NOMO-1 treated with dmso at 0.1 percent for 144 hours (cell line): ENCODE results near the gene AFAP1.

Source experiments
- DNase-seq: peaks from one replicate; lab custom pipeline; 2025; ENCODE audit not compliant: unreplicated experiment; lab: John Stamatoyannopoulos, UW

AFAP1 gene

GRCh38 chr4:7939377-7940108 lies at the start of gene AFAP1:
Gene AFAP1, minus strand, starts transcription at chr4:7939861. Its CDS starts 67,783 bp downstream, at chr4:7872078.
- DNase-seq, result no peak

GRCh38 chr4:7988437-7988836 lies 48.8 kb upstream of the AFAP1 start:
- no peak for DNase-seq

GRCh38 chr4:7987148-7987989 lies 47.7 kb upstream of the AFAP1 start:
- DNase-seq, result no peak

GRCh38 chr4:7985891-7986441 lies 46.3 kb upstream of the AFAP1 start:
- no peak for DNase-seq

DNA sequence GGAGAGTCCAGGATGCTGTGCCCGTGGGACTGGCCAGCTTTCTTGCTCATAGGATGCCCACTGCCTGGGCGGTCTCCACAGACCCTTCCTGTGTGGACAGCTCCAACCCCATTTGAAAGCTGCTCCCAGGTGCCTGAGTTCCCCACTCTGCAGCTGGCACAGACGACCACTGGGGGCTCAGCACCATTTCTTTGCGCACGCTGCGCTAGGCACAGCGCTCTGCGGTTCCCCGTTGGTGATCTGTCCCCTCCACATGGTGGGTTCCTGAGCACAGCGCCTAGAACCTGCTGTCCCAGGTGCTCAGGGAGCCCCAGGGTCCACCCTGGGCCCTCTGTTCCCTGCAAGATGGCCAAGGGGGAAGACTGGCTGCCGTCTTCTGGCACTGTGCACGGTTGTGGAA lies 45.4 kb upstream of the AFAP1 start:
- DNase-seq, result no peak

DNA sequence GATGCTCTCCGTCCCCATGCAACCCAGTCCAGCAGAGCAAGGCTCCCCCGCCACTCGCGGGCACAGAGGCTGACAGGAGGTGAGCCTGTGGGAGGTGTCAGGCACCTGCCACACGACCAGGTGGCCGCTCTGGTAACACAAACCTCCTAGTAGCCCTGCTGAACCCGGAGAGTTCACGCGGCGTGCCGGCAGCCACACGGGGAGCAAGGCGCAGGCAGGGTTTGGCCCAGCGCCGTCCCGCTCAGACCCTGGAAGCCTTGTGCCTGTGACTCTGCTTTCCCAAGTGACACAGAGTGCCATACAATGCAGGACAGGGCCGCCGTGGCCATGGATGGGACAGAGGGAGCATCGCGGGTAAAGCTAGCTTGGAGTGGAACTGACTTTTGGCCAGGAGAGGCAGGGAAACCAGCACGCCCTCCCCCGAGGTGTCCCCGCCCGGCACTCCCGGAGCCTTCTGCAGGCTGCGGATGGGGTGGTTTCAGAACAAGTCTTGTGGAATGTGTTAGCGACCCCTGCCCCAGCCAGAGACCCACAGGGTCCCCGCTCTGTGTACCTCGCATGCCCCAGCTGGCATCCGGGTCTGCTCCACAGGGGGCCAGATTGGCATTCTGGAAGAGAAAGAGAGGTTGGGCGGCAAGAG lies 44.7 kb upstream of the AFAP1 start:
- DNase-seq, result no peak

DNA sequence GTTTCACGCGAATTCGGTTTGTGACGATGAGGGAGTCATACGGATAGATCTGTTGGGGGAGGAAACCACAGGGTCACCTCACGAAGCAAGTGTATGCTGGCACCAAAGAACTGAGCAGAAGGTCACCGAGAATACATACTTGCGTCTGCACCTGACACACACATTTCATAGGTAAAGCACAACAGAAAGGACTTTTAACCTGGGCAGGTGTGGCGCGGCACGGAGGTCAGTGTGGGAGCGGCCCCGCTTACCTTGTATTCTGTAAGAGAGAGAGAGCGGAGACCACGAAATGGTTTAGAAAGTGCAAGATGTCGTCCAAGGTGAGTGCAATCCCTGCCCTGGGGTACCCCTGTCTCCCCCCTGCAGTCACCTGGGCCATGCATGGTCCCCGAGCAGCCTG lies 43.6 kb upstream of the AFAP1 start:
- DNase-seq, result no peak

DNA sequence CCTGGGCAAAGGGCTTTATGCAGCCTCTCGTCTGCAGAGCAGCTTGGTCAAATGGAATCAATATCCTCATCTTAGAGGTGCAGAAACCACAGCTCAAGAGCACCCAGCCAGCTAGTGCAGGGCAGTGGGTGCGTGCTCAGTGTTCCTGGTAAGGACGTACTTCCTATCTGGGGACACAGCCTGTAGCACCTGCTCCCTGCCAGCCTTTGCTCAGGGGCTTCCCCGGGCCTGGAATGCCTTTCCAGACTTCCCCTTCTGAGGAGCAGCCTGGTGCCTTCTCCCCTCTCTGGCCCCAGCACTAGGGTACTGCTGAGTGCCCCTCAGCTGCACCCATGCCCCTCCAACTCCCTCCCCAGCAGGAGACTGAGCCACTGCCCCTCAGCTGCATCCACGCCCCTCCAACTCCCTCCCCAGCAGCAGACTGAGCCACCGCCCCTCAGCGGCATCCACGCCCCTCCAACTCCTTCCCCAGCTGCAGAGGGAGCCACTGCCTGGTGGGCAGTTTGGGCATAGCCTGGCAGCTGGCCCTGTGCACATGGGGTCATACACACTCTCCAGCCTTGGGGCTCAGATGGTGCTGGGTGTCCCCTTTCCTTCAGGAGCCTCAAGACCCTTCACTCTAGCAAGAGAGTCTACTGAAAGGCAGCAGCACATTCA lies 42.2 kb upstream of the AFAP1 start:
- no peak for DNase-seq

- no peak for DNase-seq
Measured at GRCh38 chr4:7980036-7980435, 40.4 kb upstream of the AFAP1 start.

DNA sequence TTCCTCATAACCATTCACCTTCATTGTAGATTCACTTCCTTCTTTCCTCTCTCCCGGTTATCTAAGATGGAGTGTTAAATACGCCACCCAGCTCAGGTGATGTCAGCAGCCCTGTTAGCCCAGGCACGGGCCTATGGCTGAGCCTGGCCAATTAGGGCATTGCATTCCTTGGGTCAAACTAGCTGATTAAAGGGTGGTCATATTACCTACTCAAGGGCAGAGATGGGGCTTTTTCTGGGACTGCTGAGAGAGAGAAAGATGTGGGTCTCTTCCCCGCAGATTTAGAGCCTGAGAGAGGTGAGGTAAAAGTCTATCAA lies 39.9 kb upstream of the AFAP1 start:
- DNase-seq, result no peak

DNA sequence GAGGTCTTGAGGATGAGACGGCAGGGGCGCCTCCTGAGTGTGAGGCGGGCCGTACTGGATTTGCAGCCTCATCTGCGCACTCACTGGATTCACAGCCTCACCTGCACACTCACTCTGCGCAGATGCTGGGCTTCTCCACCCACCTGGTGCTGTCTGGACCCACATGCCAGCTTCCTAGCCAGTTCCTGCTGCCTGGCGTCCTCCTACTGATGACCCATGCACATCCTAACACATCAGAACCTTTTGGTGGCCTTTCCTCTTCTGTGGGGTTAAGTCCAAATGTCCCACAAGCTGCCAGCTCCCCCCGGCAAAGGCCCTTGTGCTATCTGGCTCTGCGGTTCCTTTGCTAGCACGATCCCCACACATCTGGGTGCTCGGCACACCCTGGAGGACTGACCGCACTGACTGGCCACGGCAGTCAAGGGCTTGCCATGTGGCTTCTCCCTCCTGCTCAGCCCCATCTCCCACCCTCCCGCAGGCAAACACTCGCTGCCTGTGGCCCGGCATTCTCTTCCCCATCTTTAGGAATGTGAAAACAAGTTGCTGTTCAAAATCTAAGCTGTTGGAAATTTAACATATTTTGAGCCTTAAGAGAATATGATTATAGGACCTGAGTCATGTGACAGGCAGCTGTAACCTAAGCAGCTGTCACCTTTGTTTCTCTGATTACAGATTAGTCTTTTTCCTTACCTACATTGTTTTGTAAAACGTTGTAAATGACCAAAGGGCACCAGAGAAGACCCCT lies 39.4 kb upstream of the AFAP1 start:
- DNase-seq, result no peak

GRCh38 chr4:7978489-7978888 lies 38.8 kb upstream of the AFAP1 start:
- DNase-seq, result no peak

GRCh38 chr4:7976634-7977033 lies 37.0 kb upstream of the AFAP1 start:
- DNase-seq, result no peak

DNA sequence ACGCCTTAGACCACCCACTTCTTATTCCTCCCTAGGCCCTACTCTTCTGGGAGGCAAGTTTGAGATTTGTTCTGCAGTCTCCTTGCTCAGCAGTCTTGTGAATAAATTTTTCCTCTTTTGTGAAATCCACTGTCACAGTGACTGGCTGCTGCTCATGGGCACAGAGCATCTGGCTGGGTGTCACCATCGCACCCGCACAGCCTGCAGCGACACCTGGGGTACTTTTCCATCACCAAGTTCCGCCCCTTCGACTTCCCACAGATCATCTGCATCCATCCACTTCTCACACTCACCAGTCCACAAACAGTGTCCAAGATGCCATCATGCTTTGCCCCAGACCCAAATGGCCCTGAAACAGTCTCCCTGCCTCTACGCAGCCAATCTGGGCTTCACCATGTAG lies 36.4 kb upstream of the AFAP1 start:
- no peak for DNase-seq

DNA sequence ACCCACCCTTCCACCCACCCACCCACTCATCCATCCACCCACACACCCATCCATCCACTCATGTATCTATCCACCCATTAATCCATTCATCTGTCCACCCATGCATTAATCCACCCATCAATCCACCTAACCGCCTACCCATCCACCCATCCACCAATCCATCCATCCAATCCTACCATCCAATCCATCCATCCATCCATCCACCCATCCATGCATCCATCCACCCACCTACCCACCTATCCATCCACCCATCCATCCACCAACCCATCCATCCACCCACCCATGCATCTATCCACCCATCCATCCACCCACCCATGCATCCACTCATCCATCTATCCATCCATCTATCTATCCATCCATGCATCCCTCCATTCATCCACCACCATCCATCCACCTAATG lies 34.8 kb upstream of the AFAP1 start:
- no peak for DNase-seq

DNA sequence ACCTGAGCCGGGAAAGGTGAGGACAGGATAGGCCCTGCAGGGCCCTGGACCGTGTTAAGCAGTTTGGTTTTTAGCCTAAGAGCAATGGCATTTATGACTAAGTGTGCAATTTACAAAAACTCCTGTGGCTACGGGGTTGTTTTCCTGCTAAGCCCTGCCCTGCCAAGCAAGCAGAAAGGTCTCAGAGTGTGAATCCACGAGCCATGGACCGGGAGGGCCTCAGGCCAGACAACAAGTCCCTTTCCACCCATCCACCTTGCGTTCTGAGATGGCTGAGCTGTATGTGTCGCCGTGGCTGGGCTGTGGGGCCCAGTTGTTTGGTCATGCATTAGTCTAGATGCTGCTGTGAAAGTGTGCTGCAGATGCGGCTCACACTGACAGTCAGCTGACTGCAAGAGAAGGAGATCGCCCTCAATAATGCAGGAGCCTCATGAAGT lies 33.9 kb upstream of the AFAP1 start:
- no peak for DNase-seq

- DNase-seq, result no peak
Measured at GRCh38 chr4:7971881-7972500, 32.3 kb upstream of the AFAP1 start.

- DNase-seq, result no peak
Measured at GRCh38 chr4:7971159-7971631, 31.5 kb upstream of the AFAP1 start.

DNA sequence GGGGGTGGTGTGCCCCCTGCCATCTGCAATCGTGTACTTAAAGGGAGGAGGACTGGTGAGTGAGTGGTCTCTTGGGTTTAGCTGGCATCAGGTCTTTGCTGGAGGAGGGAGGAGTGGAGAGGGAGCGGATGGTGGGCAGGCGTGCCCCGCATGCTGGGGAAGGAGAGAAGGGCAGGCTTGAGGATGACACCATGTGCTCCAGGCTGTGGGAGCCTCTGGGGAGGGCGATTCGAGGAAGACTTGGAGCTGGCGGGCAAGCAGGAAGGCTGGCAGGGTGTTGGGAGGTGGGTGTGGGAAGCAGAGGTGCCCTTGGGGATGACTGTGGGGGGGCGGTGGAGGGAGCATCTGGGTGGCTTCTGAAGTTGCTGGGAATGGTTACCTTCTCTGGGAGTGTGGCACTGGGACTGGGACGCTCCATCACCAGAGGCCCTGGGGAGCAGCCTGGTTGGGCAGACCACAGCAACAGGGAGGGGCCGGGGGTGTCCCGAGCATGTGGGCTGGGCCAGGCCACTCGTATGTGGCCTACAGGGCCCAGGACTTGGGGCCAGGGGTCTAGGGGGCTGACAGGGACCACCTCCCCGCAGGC lies 30.8 kb upstream of the AFAP1 start:
- no peak for DNase-seq
